NCI-H226 (cell line): ENCODE measurements around the gene PSD.

Experiments
- DNase-seq: peaks from one replicate; pipeline ENCODE4 v3.0.0-alpha.2; 2015

PSD gene

DNA sequence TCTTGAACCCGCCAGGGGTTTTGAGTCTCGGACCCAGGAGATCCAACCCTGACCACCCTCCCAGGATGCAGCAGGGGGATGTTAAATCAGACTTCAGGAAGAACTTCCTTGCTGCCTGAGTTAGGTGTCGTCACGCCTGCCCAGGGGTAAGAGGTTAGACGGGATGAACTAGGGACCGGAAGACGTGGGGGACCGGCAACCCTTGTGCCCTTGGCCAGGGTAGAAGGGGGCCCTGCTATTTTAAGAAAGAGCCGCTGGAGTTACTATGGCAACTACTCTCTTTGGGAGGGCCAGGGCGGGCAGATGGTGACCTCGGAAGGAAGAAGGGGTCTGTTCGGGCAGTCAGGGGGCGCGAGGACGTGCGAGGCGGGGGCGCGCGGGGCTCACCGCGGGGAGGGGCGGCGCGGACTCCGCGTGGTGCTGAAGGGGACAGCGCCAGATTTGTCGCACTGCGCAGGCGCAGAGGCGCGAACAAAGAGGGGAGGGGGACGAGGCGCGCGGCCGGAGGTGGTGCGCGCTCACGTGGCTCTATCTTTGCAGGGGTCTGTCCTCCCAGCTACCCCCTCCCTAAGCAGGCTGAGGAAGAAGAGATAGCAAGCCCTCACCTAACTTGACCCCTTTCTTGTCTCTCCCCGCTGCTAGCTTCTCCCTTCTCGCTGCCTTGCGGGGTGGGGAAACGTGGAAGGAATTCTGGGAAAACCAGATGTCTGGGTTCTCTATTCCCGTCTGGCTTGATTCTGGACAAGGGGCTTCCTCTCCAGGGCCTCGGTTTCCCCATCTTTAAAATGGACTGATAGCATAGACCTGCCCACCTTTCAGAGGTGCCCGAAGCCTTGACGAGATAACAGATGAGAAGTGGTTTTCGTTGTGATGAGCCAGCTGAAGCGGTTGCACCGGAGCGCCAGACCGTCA, 940 bp upstream of the PSD start:
- no peak for DNase-seq

DNA sequence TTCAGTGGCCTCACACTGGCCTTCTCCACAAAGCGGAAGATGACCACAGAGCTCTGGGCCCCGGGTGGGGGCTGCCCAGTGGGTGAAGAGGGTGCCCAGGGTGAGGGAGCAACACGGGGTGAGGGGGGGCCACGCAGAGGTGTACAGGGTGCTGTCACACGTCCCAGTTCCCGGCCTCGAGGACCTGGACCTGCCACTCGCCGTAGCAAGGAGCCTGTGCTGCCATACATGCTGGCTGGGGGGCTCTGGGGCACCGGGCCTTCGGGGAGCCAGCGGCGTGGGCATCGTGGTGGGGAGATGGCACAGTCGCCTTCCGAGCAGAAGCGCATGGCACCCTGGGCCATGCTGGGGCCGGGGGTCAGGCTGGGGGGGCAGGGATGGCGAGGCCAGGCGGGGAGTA, 1.9 kb downstream of the PSD start:
- DNase-seq, result no peak

DNA sequence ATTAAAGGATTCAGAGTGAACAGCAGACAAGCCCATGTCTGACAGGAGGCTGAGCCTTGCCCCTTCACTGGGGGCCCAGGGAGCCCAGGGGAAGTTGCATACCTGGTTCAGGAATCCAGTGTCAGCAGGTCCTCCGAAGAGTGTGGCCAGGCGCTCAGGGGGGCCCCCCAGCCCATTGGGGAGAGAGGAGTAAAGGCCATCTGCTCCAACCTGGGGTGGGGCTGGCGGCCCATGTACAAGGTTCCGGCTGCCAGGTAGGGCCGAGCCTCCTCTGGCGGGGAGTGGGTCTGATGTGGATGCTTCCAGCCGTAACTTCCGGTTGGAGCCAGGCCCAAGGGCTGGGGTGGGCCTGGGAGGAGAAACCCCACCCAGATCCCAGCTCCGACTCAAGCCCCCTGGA, 2.3 kb downstream of the PSD start:
- DNase-seq, result no peak

DNA sequence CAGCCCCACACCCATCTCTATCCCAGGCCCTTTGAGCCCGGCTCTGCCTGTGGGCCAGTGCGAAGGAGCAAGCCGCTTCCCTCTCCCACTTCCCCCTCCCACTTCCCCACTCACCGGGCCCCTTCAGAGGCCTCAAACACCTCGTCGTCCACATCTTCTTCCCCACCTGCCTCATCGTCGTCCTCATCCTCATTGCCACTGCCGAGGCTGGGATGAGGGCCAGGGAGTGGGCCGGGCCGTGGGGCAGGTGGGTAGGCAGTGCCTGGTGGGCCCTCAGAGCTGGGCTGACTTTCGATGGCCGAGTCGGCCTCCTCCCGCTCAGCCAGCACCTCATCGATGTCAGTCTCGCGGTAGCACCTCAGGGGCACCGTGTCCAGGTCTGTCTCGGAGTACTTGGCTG, 3.8 kb downstream of the PSD start:
- no peak for DNase-seq

DNA sequence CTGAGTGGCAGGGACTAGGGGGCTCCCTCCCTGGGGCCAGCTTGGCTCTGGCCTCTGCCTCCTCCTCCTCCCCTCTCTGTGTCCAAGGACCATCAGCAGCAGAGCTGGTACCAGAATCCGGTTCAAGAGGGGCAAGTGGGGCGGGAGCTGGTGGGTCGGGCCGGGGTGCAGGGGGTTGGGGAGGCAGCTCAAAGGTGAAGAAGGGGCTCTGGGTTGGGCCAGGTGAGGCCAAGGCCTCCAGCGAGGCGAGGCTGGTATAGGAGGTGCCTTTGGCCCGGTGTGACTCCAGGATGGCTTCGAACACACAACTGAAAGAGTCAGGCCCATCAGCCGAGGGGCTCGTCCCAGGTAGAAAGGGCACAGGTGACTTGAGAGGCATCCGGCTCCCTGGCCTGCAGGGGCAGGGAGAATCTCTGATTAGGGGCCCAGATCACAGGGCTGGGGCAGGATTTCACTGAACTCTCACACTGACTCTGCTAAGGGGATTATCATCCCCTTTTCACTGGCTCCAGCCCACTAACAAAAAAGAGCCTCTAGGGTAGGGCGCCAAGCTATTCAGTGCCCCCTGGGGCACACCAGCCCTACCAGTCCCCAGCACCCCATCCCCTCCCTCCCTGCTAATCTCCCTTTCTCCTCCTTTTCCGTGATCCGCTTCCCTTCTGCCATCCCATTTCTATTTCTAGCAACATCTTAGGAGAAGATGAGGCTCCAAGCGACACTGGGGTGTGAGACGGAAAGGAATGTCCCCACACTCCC, 4.6 kb downstream of the PSD start:
- no peak for DNase-seq

DNA sequence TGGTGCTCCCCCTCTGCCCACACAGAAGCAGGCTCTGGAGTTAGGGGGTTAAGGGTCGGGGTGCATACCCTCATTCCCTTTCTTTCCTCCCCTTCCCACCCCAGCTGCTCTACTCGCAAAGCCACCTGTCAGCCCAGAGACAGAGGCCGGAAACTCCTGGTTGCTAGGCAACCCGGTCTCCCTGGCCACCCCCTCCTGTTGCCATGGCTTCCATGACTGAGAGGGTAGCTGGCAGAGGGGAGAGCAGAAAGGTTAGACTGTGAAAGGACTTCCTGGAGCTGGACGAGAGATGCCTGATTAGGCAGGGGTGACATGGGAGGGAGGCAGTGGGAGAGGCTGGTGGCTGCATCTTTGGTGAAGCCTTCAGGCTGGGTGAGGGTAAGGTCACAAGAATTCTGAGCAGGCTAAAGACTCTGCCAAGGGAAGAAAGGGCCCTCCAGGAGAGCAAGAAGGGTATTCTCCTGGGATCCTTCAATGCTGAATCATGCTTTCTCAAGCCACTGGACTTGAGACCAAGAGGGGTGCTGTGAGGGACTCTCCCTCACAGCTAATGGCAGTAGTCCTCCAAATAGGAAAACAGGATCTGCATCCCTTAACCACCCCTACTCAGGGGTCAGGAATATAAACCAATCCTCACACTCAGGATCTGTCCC, 5.4 kb downstream of the PSD start:
- no peak for DNase-seq

DNA sequence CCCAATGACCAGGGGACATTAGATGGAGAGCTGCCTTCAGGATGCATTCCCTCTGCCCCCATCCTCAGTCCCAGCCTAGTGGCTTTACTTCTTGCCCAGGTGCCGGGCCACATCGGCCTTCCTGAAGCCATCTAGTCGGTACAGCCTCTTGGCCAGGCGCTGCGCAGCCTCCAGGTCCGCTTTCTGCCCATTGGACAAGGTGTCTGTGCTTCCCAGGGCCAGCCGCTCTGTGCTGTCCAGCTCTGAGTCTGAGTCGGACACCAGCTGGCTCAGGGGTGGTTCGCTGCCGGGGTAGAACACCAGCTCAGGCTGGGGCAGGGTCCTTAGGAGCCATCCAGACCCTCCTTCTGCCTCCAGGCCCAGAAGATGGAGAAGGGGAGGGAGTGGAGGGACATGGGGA, 6.3 kb downstream of the PSD start:
- DNase-seq, result no peak

DNA sequence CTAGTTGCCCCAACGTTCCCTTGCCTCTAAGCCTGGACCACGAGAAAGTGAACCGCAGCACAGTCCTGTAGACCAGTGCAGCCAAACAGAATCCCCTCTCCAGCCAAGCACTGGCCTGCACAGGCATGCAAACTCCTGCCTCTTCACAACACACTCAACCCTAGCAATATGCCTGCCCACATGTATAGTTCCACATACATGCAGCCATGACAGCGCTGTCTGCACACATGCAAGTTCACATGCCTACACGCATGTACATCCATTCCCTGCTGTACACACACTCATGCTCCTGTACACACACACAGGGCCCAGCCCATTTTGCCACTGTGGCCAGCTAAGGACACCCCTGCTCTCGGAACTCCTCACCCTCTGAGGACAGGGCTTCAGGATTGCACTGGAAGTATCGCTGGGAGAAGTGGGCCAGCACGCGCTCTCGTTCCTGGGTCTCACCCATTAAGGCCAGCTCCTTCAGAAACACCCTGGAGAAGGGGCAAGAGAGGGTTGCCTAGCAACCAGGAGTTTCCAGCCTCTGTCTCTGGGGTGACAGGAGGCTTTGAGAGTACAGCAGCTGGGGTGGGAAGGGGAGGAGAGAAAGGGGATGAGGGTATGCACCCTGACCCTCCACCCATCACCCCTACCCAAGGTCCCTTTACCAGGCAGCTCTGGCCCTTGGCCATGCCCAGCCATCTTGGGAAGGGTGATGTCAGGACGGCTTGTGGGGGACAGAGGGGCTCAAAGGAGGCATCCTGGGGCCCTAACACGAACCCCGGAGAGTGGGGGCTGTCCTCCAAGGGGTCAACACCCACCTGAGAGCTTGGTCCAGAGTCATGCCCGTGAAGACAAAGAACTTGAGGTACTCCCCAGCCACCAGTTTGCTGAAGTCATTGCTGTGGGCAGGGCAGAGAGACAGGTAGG, 7.0 kb downstream of the PSD start:
- DNase-seq, result no peak

DNA sequence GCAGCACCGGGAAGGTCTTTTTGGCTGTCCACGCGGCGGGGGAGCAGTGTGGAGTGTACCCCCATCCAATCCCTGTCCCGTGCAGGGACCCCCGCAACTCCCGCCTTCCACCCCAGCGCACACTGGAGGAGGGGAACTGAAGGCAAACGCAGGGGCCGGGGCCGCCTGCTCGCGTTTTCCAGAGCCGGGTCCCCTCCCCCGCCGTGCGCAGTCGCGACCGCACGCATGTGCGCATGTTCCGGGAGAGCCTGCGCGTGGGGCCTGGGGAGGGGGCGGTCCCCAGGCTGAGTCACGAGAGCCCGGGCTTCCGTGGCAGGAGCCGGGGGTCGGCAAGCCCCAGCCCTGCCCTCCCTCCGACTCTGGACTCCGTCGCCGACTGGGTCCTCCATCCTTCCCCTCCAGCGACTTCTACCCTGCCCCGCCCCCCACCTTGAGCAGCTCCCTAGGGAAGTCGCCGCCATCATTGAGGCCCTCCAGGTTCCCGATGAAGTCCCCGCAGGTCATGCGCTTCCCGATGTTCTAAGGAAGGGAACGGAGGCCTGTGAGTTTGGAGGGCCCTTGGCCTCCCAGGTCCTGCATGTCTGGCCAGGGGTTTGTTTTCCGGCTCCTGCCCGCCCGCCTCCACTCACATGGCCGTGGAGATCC, 8.0 kb downstream of the PSD start:
- DNase-seq, result no peak

DNA sequence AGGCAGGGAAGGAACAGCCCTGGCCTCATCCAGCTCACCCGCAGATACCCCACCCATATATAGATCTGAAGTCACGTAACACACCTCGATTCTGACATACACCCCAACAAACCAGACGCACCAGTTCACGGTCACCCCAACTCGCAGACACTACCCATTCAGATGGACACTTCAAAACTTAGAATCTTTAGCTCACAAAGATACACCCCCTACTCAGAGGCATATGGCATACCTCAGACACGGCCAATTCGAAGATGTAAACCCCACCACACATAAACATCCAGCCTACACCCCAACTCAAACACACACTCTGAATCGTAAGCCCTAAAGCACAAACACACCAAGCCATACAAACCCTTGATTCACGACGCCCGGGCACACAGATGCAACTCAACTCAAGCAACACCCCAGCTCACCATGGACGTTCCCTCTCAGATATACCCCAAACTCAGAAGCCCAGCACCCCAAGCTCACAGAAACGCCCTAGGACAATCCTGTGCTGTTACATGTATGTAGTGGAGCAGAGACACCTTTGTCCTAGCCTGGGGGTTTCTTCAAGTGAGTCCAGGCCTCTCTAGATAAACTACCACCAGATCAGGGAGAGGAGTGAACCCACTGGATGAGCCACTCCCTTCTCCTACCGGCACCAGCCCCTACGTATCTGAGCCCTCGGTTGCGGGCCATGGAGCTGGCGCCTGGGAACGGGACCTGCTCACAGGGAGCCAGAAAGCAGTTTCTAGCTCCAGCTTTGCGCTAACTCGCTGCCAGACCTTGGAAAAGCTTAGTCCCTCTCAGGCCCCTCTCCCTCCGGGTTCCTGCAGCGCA, 8.8 kb downstream of the PSD start:
- no peak for DNase-seq

DNA sequence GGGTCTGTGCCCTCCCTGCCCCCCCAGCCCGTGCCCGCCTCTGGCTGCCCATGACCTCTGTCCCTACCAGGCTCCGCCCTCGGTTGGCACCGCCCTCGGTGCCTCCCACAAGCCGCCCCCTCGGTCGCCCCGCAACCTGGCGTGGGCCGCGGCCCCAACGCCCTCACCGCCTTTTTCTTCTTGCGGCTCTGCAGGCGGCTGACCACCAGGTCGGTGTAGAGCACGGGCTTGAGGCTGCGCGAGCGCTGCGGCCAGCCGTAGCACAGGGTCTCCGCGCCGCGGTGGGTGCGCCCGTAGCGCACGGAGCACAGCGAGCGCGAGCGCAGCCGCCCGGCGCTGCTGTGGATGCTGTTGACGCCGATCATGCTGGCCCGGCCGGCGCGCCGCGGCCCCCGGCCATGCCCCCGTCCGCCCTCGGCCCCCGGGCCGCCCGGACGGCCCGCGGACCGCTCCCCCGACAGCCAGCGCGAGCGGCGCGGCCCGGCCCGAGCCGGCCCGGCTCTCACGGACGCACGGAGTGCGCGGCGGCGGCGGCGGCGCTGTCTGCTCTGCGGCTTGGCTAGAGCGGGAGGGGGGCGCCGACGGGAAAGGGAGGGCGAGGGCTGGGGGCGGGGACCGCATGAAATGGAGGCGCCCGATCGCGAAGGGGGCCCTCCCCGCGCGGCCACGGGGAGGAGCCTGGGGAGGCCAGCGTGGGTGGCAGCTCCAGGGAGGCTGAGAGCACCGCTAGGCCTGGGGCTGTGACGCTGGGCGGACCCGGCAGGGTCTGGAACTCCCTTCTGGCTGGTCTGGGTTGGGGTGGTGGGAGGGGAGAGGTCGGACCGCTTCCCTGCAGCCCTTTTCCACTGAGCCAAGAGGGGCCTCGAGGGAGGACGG, 9.6 kb downstream of the PSD start:
- DNase-seq, result no peak

DNA sequence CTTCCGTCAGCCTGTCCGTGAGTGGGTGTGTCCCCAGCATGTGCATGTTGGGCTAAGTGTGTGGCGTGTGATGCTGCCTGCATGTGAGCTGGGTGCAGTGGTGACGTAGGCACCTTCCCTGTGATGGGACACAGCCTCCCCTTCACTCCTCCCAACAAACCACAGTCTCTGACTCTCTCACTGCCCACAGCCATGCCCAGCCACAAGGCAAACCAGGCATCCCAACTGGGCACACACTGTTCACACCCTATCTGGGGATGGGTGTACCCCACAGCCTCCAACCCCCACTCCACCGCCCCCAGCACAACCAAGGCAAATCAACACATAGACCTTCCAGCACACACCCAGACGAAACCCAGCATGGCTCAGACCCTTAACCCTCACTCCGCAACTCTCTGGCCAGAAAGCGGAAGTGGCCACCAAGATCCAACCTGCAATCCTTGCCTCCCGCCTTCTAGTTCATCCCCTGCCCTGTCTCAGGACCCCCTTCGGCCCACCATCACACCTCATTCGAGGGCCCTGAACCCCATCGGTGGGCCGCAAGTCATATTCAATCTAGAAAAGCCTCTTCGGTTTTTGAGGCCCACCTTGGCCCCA, 10.4 kb downstream of the PSD start:
- DNase-seq, result no peak

DNA sequence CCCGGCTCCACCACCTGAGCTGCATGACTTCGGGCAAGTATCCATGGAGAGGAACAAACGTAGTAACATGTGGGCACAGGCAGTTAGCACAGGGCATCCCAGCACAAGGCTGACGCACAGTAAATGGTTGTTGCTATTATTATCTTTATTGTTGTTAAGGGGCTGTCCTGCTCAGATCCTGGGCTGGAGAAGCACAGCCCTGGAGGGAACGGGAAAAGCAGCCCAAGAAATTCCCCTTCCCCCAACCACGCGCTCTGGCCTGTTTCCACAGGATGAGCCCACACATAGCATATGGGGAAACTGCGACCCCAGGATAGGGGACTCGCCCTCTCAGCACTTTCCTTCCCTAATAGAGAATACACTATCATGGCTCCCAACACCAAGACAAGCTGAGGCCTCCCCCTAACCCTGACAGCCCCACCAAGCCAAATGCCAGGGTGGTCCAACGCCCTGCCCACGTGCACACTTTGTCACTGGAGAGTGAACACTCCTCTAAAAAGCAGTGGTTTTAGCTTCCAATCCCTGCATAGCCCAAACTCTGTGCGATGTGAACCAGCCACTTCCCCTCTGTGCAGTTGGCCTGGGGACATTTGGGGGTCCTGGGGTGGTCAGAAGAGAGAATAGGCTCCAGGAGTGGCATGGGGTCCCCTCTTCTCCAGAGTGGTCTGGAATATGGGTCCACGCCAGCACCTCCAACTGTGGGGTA, 11.0 kb downstream of the PSD start:
- DNase-seq, result no peak

DNA sequence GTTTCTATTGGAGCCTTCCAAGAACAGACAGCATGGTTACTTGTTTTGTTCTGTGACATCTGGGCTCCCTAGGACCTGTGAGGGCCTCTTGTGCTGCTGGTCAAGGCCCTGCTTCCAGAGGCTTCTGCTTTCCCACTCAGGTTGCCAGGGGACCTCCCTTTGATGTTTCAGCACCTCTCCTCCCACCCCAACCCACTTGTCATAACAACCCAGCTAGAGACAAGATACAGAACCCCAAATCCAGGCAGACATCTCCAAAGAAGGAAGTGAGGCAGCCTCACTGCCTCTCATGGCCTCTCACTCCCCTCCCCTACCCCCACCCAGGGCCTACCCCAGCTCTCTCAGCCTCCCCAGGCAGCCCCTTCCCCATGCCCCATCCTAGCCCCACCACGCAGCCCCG, 11.8 kb downstream of the PSD start:
- no peak for DNase-seq

DNA sequence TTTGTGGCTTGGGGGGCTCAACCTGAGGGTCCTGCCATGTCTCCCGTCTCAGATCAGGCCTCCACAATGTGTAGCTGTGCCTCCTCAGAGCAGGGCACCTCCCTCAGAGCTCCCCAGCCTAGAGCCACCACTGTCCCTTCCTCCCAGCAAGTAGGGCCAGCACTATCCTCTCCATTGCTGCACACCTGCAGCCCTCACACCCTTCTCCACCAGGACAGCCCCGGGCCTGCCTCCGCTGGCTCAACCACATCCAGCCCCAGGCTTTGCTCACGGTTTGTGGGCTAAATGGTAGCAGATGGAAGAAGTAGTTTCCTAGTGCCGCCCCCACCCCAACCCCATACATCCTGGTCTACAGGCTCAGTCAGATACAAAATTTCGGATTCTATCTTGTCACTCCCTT, 13.0 kb downstream of the PSD start:
- DNase-seq, result no peak

DNA sequence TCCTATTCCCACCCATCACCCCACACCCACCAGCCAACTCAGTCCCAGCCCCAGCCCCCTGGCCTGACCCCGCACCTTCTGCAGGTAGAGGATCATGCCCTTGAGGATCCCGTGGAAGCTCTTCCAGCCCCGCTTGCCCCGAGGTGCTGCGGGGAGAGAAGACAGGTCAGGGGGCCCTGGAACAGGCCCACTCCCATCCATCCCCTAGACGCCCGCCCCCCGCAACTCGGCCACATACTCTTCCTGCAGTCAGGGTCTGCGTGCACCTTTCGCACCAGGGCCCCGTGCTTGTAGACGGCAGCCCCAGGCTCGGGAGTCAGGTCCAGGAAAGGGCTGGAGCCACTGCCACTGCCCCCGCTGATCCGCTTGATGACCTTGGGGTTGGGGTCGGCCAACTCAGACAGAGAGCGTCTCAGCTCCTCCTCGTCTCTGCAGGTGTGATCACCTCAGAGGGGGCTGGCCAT, 13.4 kb downstream of the PSD start:
- DNase-seq, result no peak

DNA sequence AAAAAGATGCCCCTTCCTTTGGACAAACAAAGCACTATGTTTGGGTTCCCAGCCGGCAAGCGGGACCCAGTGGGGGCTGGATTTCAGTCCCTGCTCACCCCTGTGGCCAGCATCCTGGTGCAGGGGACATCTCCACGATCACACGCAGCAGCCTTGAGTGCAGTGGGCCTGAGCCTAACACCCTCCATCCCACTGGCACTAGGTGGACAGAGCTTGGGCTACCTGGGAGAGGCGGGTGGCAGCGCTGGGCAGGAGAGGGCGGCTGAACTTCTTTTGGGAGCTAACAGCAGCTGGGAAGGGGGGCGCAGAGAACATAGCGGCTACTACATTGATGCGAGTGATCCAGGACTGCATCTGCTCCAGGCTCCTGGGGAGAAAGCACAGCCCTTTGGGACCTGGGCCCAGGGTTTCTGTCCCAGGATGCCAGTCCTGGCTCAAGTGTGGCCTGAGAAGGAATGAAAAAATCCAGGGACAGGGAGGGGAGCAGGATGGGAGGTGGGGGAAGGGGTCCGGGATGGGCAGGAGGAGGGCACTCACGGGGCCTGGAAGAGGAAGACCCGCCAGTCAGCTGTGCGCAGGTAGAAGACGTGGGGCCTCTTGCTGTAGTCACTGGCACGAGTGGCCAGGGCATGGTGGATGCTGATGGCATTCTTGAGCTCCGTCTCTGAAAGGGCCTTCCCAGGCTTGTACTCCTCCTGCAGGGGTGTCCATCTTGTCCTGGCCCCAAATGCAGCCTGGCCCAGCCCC, 14.1 kb downstream of the PSD start:
- no peak for DNase-seq

DNA sequence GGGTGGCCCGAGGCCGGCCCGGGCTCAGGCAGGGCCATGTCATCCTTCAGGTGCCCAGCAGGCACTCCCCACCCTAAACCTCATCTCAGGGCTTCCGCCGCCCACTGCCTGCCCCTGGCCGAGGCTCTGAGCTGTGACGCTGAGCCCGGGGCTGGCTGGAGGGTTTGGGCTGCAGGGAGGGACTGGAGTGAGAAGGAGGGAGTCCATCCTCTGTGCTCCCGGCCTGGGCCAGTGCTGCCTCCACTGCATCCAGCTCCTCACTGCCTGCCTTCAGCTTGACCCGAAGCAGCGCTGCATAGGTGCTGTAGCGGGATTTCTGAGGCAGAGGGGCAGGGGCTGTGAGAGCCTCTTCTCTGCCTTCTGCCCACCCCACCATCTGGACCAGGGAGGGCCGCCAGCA, 15.5 kb downstream of the PSD start:
- DNase-seq, result no peak
